ENCODE results near the gene OPTC.

DNA sequence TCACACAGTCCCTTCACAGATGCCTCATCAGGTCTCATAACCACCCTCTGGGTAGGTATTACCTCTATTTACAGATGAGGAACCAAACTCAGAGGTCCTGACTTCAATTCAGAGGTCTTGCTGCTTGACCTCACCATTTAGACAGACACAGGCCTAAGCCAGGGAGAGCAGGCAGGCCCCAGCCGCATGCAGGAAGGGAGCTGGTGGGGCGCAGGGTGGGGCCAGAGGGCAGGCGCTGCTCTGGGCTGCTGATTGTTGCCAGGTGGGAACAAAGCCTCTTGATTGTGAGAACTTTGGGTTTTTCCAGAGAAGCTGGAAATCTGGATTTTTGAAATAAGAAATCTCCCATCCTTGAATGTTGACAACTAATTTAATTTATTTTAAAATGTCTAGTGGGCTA is 38.2 kb upstream of the OPTC start:
- TF ChIP-seq, protein P1, sequence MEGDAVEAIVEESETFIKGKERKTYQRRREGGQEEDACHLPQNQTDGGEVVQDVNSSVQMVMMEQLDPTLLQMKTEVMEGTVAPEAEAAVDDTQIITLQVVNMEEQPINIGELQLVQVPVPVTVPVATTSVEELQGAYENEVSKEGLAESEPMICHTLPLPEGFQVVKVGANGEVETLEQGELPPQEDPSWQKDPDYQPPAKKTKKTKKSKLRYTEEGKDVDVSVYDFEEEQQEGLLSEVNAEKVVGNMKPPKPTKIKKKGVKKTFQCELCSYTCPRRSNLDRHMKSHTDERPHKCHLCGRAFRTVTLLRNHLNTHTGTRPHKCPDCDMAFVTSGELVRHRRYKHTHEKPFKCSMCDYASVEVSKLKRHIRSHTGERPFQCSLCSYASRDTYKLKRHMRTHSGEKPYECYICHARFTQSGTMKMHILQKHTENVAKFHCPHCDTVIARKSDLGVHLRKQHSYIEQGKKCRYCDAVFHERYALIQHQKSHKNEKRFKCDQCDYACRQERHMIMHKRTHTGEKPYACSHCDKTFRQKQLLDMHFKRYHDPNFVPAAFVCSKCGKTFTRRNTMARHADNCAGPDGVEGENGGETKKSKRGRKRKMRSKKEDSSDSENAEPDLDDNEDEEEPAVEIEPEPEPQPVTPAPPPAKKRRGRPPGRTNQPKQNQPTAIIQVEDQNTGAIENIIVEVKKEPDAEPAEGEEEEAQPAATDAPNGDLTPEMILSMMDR (IDR thresholded peaks at IDR 0.05 in 4 of 5, conservative IDR thresholded peaks at IDR 0.05 in 1 of 5): no peak
- no peak for TF ChIP-seq POLR2A (IDR thresholded peaks at IDR 0.05)

Data from gastrocnemius medialis (tissue), 4 donors.